Limb (tissue), 2 donors: ENCODE data around the gene ADAM10.
"Not testable (repeated sequence)": the region's sequence is repeated elsewhere in the genome, so short reads cannot be mapped to it uniquely, and the experiment has no call there.

Experiments used
- DNase-seq, 2 donors: peaks; one replicate each; pipeline ENCODE4 v3.0.0-alpha.2; 2016; ENCODE audit errors: extremely low spot score in 2 of 2

Gene ADAM10

GRCh38 chr15:58611731-58612676 is 137.5 kb downstream of the ADAM10 start:
- DNase-seq: no peak

DNA sequence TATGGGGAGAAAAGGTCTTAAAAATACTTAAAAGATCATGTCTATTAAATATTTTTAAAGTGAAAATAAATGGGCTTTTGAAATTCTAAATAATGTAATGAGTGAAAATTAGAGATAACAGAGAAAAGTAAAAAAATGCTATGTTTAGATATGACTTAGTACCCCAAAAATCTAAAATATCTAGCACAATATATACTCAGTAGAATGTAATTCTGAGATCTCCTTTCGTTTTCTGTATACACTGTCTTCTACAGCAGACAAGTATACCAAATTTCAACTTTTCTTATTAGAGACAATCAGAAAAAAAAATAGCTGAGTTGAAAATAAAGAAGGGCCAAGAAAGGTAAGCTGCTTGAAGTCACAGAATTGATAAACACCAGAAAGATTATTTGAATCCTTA is 140.8 kb downstream of the ADAM10 start:
- no peak for DNase-seq

DNA sequence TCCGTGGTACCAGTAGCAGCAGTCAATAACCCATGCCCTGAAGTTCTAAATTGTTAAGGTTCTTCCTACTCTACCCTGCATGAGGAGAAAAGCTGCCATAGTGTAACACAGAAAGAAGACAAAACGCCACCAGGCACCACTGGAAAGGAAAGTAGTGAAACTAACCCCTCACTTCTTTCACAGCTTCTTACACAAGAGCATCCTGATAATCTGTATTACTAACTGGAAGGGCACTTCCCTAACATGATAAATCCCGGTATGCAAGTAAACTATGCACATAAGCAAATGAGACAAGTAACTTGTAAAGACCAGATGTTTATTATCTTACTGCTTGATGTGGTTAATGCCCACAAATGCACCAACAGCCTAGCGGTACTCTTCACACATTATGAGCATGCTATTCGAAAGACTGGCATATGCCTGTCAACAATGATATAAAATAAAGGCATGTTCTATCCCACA is 141.3 kb downstream of the ADAM10 start:
- no peak for DNase-seq

GRCh38 chr15:58606577-58607080 is 142.9 kb downstream of the ADAM10 start:
- no peak for DNase-seq

- no peak for DNase-seq
Measured at GRCh38 chr15:58605931-58606530, 143.5 kb downstream of the ADAM10 start.

GRCh38 chr15:58604455-58604923 is 145.0 kb downstream of the ADAM10 start:
- no peak for DNase-seq

DNA sequence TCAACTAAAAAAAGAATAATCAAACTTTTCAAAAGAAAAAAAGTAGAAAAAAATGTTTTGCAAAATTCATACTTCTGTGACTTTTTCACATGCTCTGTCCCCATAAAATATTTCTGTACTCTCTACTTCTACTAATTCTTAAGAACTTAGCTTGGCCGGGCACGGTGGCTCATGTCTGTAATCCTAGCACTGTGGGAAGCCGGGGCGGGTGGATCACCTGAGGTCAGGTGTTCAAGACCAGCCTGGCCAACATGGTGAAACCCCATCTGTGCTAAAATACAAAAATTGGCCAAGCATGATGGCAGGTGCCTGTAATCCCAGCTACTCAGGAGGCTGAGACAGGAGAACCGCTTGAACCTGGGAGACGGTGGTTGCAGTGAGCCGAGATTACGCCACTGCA is 145.6 kb downstream of the ADAM10 start:
- DNase-seq: not testable (repeated sequence)

DNA sequence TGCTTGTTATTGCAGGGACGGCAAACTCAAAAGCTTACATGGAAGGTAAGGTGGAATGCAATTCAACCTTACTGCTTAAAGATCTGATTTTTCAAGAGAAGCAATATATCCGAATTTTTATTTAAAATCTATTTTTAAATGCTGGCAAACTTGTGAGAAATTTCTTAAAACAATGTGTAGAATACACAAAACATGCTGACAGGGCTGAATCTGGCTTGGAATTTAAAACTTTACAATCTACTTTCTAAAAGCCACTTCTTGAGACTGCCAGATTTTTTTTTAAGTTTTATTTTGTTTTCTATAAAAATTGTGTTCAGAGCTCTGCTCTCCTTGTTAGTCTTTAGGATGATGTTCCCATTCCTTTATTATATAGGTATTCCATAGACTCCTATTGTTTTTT is 146.7 kb downstream of the ADAM10 start:
- no peak for DNase-seq

DNA sequence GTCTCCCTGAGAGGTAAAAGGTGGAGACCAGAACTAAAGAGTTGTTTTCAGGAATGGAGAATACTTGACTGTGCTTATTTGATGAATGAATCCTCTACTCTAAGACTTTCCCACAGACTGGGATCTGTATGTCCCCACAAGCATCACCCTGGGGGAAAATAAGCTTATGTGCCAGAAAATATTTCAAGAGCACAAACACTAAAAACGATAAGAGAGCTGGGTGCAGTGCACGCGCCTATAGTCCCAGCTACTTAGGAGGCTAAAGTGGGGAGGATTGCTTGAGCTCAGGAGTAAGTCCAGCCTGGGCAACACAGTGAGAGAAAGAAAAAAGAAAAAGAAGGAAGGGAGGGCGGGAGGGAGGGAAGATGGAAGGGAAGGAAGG is 150.7 kb downstream of the ADAM10 start:
- DNase-seq: no peak

DNA sequence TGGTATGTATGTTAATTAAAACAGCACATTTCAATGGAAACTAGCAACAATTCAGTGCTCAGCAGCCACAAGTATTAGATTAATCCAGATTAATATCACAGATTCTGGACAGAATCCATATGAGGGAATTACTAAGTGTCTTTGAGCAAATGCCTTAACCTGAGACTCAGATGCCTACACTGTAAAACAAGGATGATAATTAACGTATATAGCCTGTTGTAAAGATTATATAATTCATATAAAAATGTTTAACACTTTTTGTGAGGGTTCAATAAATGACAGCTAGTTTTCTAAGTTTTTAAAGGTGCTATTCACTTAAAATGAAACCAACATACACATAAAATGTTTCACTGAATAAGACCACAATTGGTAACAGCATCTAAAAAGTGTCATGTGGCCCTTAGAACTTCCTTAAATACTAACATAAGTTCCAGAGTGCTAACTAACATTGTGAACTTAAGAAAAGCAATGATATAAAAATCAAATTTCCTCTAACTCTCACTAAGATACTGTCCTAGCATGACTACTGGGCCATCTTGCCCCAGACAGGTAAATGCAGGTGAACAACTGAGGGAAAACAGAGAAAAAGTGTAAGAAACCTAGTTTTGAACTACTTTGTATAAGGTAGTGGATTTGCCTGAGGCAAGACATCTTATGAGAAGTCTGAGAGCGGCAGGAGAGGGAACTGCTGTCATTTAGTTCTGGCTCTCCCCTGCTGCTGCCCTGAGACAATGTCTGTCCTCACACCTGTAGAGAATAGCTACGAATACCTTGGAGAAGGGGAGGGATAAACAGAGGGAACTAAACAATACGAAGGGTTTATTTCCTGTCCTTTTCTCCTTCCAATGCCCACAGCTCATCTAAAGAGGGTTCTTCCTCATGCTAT is 151.3 kb downstream of the ADAM10 start:
- DNase-seq: no peak

- no peak for DNase-seq
Measured at GRCh38 chr15:58595516-58596263, 153.8 kb downstream of the ADAM10 start.

GRCh38 chr15:58594898-58595297 is 154.6 kb downstream of the ADAM10 start:
- no peak for DNase-seq

- DNase-seq: no peak
Measured at GRCh38 chr15:58593870-58594269, 155.6 kb downstream of the ADAM10 start.

DNA sequence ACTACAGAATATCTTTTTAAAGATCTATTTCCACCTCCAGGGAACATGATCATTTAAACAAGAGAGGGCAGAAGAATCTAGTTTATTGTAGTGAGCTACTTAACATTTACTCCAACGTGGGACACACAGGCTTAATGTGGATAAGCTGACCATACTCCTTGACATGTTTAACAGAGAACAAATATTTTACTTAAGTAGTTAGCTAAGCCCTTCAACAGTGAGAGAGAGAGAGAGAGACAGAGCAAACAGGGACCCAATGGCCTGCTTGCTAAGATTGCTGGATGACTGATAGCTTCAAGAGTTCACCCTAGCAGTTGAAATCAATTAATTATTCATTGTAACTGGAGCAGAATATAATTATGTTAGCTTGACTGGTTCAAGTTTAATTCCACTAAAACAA is 158.6 kb downstream of the ADAM10 start:
- no peak for DNase-seq

DNA sequence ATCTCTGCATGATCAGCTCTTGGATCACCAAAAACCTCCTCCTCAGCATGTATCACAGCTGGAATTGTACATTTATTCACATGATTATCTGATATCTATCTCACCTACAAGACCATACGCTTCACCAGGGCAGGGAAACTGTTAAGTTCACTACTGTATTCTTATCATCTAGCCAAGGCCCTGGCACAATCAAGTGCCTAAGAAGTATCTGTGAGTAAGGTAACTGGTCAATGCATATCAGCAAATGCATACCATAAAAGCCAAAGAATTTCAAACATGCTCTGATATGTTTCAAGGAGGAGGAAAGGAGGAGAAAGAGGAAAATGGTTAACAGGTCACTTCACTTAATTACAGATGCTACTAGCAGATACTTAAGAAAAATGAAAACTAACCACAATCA is 159.3 kb downstream of the ADAM10 start:
- no peak for DNase-seq

GRCh38 chr15:58589047-58589446 is 160.5 kb downstream of the ADAM10 start:
- DNase-seq: no peak

DNA sequence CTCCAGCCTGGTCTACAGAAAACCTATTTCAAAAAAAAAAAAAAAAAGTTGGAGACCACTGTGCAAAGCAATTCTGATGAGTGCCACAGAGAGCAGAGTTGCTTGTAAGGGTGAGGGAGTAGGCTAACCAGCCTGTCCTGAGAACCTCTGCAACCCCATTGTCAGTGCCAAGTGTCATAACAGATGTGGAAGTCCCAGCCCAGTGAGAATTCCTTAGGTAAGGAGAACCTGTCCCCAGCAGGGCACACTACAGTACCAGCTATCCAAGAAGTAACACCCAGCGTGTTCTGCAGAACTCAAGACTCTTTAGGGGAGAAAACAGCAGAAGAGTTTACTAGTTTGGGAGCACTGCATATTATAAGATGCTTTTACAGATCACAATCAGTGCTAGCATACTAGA is 161.4 kb downstream of the ADAM10 start:
- no peak for DNase-seq

DNA sequence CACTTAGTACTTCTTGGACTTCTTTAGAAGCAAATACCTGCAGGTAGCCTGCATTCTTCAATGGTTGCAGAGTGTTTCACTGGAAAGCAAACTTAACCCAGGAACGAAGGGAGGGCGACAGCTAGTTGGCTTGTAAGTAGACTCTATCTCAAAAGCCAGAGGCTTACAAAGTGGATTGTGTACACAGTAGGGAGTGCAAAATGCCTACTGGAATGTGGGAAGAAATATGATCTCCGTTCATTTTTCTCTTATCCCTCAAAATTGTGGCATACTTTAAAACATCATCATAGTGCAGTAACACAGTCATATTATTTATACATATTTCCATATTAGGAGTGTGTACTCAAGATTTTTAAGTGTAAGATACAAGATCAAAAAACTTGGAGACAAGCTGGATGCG is 162.0 kb downstream of the ADAM10 start:
- DNase-seq: no peak

DNA sequence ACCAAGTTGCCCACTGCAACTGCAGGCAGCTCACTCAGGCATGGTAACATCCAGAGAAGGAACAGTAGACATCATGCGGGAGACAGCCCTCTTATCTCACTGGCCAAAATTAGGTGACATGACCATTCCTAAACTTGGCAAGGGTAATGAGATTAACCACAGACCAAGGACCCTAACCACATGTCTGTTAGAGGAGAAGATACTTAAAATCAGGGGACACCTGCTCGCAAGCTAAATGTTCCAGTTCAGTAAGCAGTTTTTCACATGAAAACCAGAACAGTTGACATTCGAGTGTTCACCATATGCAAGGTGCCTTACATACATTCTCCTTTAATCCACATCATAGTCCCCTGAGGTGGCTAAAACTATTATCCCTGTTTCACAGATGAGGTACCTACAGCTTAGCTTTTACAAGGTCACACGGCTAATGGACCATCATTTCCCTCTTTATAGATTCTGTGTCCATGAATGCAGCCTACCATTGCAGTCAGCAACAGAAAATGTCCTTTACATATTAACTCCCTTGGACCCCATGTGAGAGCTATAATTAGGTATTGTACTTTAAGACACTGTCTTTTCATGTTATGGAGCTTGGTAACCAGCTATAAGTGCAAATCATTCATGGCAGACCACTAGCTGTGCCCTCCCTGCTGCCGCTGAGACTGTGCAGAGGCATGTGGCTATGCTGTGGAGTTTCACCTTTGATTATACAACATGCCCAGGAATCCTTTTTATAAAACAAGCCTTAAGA is 163.6 kb downstream of the ADAM10 start:
- no peak for DNase-seq
